Measurements from ENCODE around the gene CD58. TPM values are rescaled to one million over a fixed set of nuclear protein-coding genes. Genes with fewer than 3 reads are reported as not detected.

CD58 gene
- total RNA-seq, 1 donor, result 53.7 TPM

DNA sequence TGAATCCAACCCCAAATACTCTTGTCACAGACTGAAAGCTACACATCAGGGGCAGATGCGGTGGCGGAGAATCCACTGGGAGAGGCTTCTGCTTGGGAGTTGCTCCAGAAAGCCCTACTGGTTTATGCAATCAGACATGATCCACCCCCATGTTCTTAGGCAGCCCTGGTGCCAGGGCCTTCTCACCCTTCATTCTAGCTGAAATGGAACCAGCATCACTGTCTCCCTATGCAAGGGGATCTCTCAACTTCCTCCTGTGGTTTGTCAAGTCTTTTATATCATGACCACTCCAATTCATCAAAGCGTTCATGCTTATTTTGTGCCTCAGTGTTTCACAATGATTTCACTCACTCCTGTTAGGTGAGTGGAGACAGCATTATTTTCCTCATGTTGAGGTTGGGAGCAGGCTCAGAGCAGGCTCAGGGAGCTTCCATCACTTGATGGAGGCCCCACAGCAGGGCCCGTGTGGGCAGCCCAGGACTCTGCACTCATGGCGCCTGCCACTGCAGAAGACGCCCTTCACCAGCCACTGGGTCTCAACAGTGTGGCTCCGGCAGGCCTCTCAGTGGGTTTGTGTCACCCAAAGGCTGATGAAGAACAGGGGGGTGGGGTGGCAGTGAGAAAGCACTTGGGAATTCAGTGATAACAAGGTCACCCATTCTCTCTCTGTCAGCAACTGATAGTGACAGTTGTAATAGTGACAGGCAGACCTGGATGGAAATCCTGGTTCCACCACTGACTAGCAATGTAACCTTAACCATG, 67.1 kb downstream of the CD58 start:
- no peaks in the 10 kb centered on the region for H3K9me3 ChIP-seq (ENCODE audit: low read depth, low read length)
- no peak overlapping the region for H3K4me3 ChIP-seq (ENCODE audit: low read length)
- H3K27me3 ChIP-seq (ENCODE audit: insufficient read depth, low read length), result no peaks in the 10 kb centered on the region
- H3K4me1 ChIP-seq (ENCODE audit: insufficient read depth, low read length), result peaks cover 72% of the 10 kb centered on the region

DNA sequence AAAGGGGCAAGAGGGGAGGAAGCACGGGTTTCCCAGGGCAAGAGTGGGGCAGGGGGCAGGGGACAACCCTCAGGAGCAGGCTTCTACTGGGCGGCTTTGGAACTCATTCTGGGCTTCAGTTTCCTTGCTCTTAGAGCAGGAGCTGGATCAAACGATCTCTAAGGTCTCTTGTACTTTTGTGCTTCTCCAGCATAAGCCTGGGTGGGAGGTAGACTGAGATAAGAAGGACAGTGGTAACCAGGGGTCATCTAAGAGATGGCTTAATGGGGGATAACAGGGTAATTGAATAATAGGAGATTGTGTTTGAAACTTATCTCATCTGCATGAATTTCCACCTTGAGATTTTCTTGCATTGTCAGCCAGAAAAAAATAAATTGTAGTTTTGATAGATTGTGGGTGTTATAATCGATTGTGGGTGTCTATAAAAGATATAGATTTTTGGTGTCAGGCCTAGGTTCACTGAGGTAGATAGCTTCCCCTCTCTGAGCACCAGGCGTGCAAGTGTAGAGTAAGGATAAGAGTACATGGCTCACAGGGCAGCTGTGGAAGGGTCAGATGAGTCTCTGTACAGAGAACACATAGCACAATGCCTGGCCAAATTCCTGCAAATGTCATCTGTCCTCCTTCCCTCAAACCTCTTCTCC, 68.0 kb downstream of the CD58 start:
- no peaks in the 10 kb centered on the region for H3K9me3 ChIP-seq (ENCODE audit: low read depth, low read length)
- H3K27me3 ChIP-seq (ENCODE audit: insufficient read depth, low read length), result no peaks in the 10 kb centered on the region
- peaks cover 72% of the 10 kb centered on the region for H3K4me1 ChIP-seq (ENCODE audit: insufficient read depth, low read length)
- H3K4me3 ChIP-seq (ENCODE audit: low read length), result no peak overlapping the region

DNA sequence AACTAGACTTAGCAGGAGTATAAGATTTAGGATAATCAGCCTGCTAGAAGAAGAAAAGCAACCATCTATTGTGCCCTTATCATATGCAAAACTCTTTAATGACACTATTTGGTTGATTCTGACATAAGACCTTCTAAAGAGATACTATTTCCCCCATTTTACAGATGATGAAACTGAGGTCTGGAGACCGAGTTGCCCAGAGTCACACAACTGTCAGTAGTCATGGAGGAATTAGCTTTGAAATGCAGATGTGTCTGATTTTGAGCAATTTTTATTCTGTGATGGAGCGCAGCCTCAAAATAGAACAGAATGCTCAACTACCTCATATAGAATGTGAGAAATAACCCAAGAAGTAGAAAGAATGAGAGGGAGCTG, 69.0 kb downstream of the CD58 start:
- Histone ChIP-seq H3K4me3 (ENCODE audit: low read length) (no peak overlapping the region), H3K27me3 (ENCODE audit: insufficient read depth, low read length) (no peaks in the 10 kb centered on the region), H3K9me3 (ENCODE audit: low read depth, low read length) (no peaks in the 10 kb centered on the region), H3K4me1 (ENCODE audit: insufficient read depth, low read length) (peaks cover 74% of the 10 kb centered on the region)

DNA sequence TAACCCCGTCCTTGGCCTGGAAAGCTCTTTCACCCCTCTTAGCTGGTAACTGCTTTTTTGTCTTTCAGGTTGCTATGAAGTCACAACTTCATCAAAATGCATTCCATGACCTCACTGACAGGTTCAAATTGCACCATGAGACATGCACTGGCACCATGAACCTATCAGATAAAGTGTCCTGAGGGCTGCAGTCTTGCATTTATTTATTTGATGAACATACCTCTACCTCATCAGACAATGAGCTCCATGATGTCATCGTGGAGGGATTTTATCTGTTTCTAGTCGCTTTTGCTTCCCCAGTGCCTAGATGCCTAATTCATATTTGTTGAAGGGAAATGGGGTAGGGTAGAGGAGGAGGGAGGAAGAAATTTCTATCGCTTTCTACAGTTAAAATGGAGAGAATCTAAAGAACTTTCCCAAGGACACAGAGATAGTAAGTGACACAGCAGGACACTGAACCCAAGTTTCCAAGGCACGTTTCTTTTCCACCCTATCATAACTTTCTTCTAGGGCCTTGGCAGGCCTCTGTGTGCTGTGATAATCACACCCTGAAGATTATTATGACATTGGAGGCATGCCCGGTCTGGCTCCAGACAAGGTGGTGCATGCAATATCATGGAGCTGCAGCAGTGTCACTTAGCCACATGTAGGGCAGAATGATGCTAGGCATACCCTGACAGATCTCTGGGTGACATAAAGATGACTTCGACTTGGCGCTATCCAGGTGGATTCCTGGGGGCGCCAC, 69.5 kb downstream of the CD58 start:
- H3K4me3 ChIP-seq (ENCODE audit: low read length), result no peak overlapping the region
- H3K27me3 ChIP-seq (ENCODE audit: insufficient read depth, low read length), result no peaks in the 10 kb centered on the region
- no peaks in the 10 kb centered on the region for H3K9me3 ChIP-seq (ENCODE audit: low read depth, low read length)
- H3K4me1 ChIP-seq (ENCODE audit: insufficient read depth, low read length), result peaks cover 74% of the 10 kb centered on the region

DNA sequence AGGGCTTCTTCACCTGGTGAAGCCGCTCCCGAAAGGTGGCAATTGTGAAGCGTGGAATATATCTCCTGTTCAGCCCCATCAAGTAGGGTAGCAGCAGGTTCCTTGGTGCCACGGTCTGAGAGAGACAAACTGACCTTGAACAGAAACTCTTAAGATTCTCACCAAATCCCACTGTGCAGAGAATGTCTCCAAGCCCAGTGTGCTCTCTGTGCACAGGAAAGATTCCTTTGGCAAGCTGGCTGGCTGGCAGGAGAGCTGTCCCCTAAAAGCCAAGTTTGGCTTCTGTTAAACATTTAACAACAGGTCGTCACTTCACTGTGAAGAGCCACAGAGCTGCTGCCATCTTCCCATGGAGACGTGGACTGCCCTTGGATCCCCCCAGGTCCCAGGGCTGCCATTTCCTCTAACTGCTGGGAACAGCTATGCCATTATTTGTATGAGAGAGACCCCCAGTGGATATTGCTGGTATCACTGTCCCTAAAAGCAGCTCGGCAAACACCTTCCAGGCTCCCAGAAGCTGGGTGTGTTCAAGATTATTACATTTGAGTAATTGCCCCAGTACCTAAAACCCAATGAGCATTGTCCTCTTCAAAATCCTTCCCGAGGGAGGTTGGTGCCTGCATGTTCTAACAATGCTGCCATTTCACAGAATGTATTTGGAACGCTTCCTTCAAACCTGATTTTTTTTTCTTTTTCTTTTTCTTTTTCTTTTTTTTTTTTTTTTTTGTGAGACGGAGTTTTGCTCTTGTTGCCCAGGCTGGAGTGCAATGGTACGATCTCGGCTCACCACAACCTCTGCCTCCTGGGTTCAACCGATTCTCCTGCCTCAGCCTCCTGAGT, 71.8 kb downstream of the CD58 start:
- Histone ChIP-seq H3K4me1 (ENCODE audit: insufficient read depth, low read length) (peaks cover 65% of the 10 kb centered on the region), H3K9me3 (ENCODE audit: low read depth, low read length) (no peaks in the 10 kb centered on the region), H3K4me3 (ENCODE audit: low read length) (no peak overlapping the region), H3K27me3 (ENCODE audit: insufficient read depth, low read length) (no peaks in the 10 kb centered on the region)

DNA sequence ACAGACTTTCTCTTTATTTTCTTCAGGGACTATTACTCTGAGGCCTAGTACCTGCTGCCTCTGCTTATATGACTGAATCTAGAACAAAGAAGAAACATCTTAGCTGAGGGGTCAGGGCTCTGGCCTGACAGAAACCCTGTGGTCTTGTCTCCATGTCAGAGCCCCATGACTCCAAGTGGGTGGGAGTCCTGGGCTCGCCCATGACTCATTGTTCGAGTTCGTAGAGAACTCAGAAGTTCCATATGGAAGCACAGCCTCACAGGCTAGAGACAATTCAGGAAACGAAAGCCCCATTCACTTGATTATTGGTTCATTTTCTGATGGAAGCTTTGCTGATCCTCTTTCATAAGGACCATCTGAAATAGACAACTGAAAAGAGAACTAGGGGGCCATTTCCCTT, 73.2 kb downstream of the CD58 start:
- Histone ChIP-seq H3K4me3 (ENCODE audit: low read length) (no peak overlapping the region), H3K4me1 (ENCODE audit: insufficient read depth, low read length) (peaks cover 54% of the 10 kb centered on the region)

DNA sequence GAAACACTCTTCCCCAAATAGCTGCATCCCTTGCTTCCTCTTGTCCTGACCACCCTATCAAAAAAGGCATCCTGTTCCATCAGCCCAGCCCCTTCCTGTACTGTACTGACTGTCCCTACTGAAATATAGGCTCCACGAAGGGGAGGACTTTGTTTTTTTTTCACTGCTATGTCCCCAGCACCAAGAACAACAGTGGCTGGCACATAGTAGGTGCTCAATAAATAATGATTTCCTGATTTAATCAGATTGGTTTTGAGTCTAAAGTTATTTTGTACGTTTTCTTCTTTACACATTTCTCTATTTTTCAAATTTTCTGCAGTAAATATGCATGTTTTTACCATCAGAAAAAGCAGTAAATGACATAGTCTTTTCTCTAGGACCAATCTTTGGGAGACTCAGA, 73.9 kb downstream of the CD58 start:
- Histone ChIP-seq H3K9me3 (ENCODE audit: low read depth, low read length) (no peaks in the 10 kb centered on the region), H3K27me3 (ENCODE audit: insufficient read depth, low read length) (no peaks in the 10 kb centered on the region), H3K4me3 (ENCODE audit: low read length) (no peak overlapping the region), H3K4me1 (ENCODE audit: insufficient read depth, low read length) (peaks cover 46% of the 10 kb centered on the region)

More for the DNA sequence above, 73.2 kb downstream of the CD58 start:
- H3K27me3 ChIP-seq (ENCODE audit: insufficient read depth, low read length), result no peaks in the 10 kb centered on the region
- H3K9me3 ChIP-seq (ENCODE audit: low read depth, low read length), result no peaks in the 10 kb centered on the region

DNA sequence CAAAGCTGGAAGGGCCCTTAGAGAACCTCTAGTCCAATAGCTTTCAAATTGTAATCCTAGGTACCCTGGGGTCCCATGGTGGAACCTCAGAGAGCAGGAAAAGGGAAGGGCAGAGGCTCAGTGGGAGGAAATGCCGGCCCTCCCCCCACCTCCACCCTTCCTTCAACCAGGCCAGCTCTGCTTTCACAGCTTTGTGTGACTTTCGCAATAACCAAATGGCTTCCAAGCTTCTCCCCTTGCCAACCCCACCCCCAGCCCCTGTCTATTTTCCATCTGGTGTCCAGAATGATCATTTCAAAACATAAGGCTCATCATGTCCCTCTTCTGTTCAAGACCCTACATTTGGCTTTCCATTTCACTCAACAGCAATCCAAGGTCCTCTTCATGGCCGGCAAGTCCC, 74.4 kb downstream of the CD58 start:
- Histone ChIP-seq H3K27me3 (ENCODE audit: insufficient read depth, low read length) (no peaks in the 10 kb centered on the region), H3K4me3 (ENCODE audit: low read length) (no peak overlapping the region), H3K4me1 (ENCODE audit: insufficient read depth, low read length) (peaks cover 44% of the 10 kb centered on the region), H3K9me3 (ENCODE audit: low read depth, low read length) (no peaks in the 10 kb centered on the region)

DNA sequence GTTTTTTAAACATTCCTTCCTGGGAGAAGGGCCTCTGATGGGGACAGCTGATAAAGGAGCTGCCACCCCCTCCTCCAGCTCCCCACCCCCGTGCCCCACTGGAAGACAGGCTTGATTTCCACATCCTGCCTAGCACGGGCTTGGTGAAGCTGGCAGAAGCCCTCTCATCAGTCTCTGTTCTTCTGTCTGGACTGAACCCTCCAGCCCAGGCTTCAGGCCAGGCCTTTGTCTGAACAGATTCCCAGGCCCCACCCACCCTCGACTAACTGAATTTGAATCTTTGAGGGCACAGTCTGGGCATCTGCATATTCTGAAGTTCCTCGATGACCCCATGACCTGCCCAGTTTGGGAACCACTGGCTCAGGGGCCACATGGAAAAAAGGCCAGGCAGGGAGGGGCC, 75.3 kb downstream of the CD58 start:
- Histone ChIP-seq H3K4me1 (ENCODE audit: insufficient read depth, low read length) (peaks cover 44% of the 10 kb centered on the region), H3K27me3 (ENCODE audit: insufficient read depth, low read length) (no peaks in the 10 kb centered on the region), H3K4me3 (ENCODE audit: low read length) (no peak overlapping the region), H3K9me3 (ENCODE audit: low read depth, low read length) (no peaks in the 10 kb centered on the region)

DNA sequence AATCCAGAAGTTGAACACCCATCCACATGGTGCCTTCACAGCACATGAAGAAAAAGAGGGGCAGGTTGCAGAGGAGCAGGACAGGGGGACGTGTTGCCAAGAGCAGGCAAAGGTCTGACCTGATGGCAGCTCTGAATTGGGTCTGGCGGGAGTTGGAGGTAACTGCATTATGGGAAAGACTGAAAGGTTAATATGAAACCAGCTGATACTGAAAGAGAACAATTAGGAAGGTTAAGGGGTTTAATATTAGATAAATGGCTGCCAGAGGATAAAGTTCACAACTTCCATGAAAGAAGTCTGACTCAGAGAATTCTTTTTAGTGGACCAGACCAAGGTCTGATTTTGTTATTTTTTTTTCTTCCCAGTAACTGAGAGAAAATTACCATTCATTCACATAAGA, 76.1 kb downstream of the CD58 start:
- no peaks in the 10 kb centered on the region for H3K27me3 ChIP-seq (ENCODE audit: insufficient read depth, low read length)
- H3K4me3 ChIP-seq (ENCODE audit: low read length), result no peak overlapping the region
- no peaks in the 10 kb centered on the region for H3K9me3 ChIP-seq (ENCODE audit: low read depth, low read length)
- peaks cover 44% of the 10 kb centered on the region for H3K4me1 ChIP-seq (ENCODE audit: insufficient read depth, low read length)

DNA sequence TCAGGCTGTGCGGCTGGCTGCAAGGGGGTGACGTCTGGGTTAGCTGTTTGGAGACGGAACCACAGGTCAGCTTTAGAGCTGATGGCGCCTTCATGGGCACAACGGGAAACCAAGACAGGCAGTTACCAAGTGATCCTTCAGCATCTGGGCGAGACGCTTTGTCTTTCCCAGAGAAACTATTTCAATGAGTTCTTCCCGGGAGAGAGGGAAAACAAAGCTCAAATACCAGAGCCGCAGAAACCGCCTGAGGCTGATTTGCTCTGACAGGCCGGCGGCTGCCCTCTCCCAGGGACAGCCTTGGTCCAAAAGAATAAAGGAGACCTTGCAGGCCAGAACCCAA, 76.5 kb downstream of the CD58 start:
- H3K27me3 ChIP-seq (ENCODE audit: insufficient read depth, low read length), result no peaks in the 10 kb centered on the region
- peaks cover 44% of the 10 kb centered on the region for H3K4me1 ChIP-seq (ENCODE audit: insufficient read depth, low read length)
- H3K9me3 ChIP-seq (ENCODE audit: low read depth, low read length), result no peaks in the 10 kb centered on the region
- no peak overlapping the region for H3K4me3 ChIP-seq (ENCODE audit: low read length)

DNA sequence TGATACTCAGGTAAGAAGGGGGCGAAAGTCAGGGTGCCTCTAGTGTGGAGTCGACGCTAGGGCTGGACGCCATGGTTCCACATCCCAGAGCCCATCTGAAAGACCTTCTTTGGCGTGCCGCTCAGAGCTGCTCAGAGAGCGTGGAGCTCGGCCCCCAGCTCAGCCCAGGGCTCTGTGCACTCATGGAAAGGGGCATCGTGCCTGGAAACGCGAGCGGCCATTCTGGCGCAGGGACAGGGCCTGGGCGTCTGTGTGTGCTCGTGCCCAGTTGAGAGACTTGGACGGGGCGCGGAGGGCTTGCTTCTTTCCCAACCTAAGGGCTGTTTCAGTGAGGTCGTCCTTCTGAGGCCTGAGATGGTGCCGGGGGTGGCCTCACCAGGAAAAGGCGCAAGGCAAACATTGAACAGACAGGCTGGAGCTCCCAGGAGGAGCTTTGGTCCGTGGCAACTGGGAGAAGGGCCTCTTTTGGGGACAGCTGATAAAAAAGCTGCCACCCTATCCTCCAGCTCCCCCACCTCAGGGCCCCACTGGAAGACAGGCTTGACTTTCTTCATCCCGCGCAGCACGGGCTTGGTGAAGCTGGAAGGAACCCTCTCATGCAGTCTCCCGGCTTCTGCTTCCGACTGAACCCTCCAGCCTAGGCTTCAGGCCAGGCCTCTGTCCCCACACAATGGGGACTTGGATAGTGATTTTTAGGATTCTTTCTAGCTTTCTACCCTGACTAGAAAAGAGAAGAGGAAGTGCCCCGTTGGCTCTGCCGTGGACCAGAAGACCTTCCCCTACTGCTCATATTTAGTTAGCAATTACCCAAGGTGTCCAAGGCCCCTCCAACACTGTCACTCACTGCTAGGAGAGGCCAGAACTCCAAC, 77.1 kb downstream of the CD58 start:
- Histone ChIP-seq H3K9me3 (ENCODE audit: low read depth, low read length) (no peaks in the 10 kb centered on the region), H3K27me3 (ENCODE audit: insufficient read depth, low read length) (no peaks in the 10 kb centered on the region), H3K4me1 (ENCODE audit: insufficient read depth, low read length) (peaks cover 38% of the 10 kb centered on the region), H3K4me3 (ENCODE audit: low read length) (no peak overlapping the region)

DNA sequence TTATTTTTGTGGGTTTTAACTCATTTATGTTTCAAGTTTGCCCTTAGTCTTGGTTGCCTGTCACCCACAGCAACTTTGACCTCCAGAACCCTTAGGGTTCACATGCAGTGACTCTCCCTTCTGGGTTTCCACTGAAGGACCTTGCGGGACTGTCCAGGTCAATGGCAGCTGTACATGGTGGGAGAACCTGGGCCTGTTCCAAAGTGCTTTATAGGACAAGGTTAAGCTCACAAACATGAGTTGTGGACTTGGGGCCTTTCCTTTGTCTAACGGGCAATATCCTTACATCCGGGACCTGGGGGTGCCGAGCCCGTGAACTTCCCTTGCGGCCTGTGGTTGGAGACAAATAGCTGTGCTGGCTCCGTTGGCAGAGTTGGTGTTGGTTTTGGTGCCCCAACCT, 77.8 kb downstream of the CD58 start:
- Histone ChIP-seq H3K9me3 (ENCODE audit: low read depth, low read length) (no peaks in the 10 kb centered on the region), H3K27me3 (ENCODE audit: insufficient read depth, low read length) (no peaks in the 10 kb centered on the region), H3K4me1 (ENCODE audit: insufficient read depth, low read length) (peaks cover 31% of the 10 kb centered on the region), H3K4me3 (ENCODE audit: low read length) (no peak overlapping the region)

DNA sequence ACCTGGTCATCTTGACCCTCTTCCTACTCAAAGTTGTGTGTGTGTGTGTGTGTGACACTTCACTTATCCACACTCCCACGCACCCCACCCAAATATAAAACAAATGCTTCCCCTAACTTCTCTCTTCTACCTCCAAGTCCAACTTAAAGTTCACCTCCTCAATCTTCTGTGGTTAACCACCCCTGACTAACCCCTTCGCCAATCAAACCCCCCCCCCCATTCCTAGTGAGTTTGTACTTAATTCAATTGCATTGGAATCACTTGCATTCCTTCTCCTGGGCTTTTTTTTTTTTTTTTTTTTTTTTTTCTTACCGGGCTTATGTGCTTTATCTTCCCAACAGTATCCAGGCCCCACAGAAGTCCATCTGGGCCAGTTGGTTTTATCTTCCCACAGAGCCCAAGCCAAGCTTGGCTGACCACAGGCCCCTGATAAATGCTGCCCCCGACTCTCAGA, 78.4 kb downstream of the CD58 start:
- Histone ChIP-seq H3K4me1 (ENCODE audit: insufficient read depth, low read length) (peaks cover 25% of the 10 kb centered on the region), H3K27me3 (ENCODE audit: insufficient read depth, low read length) (no peaks in the 10 kb centered on the region), H3K4me3 (ENCODE audit: low read length) (no peak overlapping the region), H3K9me3 (ENCODE audit: low read depth, low read length) (no peaks in the 10 kb centered on the region)
